Body of pancreas (tissue), 4 donors: ENCODE data around the gene C3orf49. TPM values are rescaled to one million over a fixed set of nuclear protein-coding genes. Genes with fewer than 3 reads are reported as not detected.

Experiments used
- ATAC-seq: fragments of 150-250 bp; one replicate; pipeline ENCODE4 v1.9.1; 2016
- DNase-seq, 4 donors: peaks; one replicate each; pipeline ENCODE4 v3.0.0-alpha.2; 2019
- H3K27ac ChIP-seq, 4 donors: fragments of 200-600 bp; sonication (generic); 1 replicate in 3 of 4; 2 replicates in 1 of 4; pipeline versions ENCODE4 v1.5.1 to v1.6.1; 2016 to 2019; ENCODE audit warnings: mild to moderate bottlenecking in 1 of 4, mixed read lengths in 1 of 4, moderate library complexity in 1 of 4
- H3K27me3 ChIP-seq, 2 donors: fragments of 200-600 bp; sonication (generic); one replicate each; pipeline ENCODE4 v1.6.0; 2016; ENCODE audit warnings: mild to moderate bottlenecking in 1 of 2
- H3K36me3 ChIP-seq, 2 donors: fragments of 200-600 bp; sonication (generic); replicated peaks in 1 of 2; 2 replicates each; pipeline ENCODE4 v1.5.1; 2016; ENCODE audit warnings: low read depth in 2 of 2; ENCODE audit not compliant: insufficient read depth in 1 of 2
- H3K4me1 ChIP-seq: fragments of 200-600 bp; sonication (generic); one replicate; pipeline ENCODE4 v1.6.0; 2016
- H3K4me3 ChIP-seq, 2 donors: fragments of 200-600 bp; sonication (generic); 1 replicate in 1 of 2; 2 replicates in 1 of 2; pipeline ENCODE4 v1.5.1; 2016 to 2019
- H3K9me3 ChIP-seq, 3 donors: fragments of 200-600 bp; sonication (generic); 1 replicate in 2 of 3; 2 replicates in 1 of 3; pipeline ENCODE4 v1.5.1; 2016
- CTCF ChIP-seq, 7 experiments: fragments of 450-650 bp in 4 of 7; fragments of 200-600 bp in 3 of 7; sonication (generic) in 3 of 7; IDR thresholded peaks; one replicate each; pipeline ENCODE4 v1.5.1; 2016 to 2019; ENCODE audit warnings: antibody characterized with exemption in 7 of 7
- POLR2A ChIP-seq, 3 donors: fragments of 450-650 bp; IDR thresholded peaks; one replicate each; pipeline ENCODE4 v1.6.1; 2016; ENCODE audit warnings: antibody characterized with exemption in 3 of 3, mild to moderate bottlenecking in 2 of 3
- whole genome bisulfite sequencing, 2 donors: methylation state at CpG; one replicate each; pipeline ENCODE4 v1.1.5; 2017; 5-methylcytosine and 5-hydroxymethylcytosine counted together
- intact Hi-C: fragments of 100-400 bp; cut with DNase I; formaldehyde crosslinking; loops from one replicate; pipeline ENCODE4 v1.15.1; 2023
- total RNA-seq, 2 donors: library from RNA; depleted of rRNA; stranded (reverse); fragments of >200 nt; gene quantifications; one replicate each; pipeline ENCODE4 v1.1.0, GENCODE V29; 2016

Gene C3orf49
- total RNA-seq, 2 donors from 2014 or later, result not detected

GRCh38 chr3:63798544-63798943, 20.6 kb upstream of the C3orf49 start:
- H3K4me3 ChIP-seq, result no peak overlapping the region
- intact Hi-C loops, result no loop called here
- H3K27ac ChIP-seq, result no peak overlapping the region
- no peak for ATAC-seq
- no peak for DNase-seq
- H3K27me3 ChIP-seq, result no peaks in the 10 kb centered on the region
- TF ChIP-seq CTCF (IDR thresholded peaks at IDR 0.05), result no peak
- TF ChIP-seq POLR2A (IDR thresholded peaks at IDR 0.05), result no peak
- no peaks in the 10 kb centered on the region for H3K4me1 ChIP-seq
- 85 to 89% methylated on average over 2 of the region's 2 CpGs for WGBS, 2 donors
- no peaks in the 10 kb centered on the region for H3K9me3 ChIP-seq
- no peaks in the 10 kb centered on the region for H3K36me3 ChIP-seq

- Histone ChIP-seq H3K27ac (no peak overlapping the region), H3K27me3 (no peaks in the 10 kb centered on the region), H3K36me3 (no peaks in the 10 kb centered on the region), H3K9me3 (no peaks in the 10 kb centered on the region), H3K4me1 (no peaks in the 10 kb centered on the region), H3K4me3 (no peak overlapping the region)
- DNase-seq (no peak), ATAC-seq (no peak)
- intact Hi-C loops, result no loop called here
- 87 to 93% methylated on average over 2 of the region's 2 CpGs for WGBS, 2 donors
- no peak for TF ChIP-seq CTCF (IDR thresholded peaks at IDR 0.05)
- no peak for TF ChIP-seq POLR2A (IDR thresholded peaks at IDR 0.05)
Measured at GRCh38 chr3:63798949-63799348, 20.1 kb upstream of the C3orf49 start.

DNA sequence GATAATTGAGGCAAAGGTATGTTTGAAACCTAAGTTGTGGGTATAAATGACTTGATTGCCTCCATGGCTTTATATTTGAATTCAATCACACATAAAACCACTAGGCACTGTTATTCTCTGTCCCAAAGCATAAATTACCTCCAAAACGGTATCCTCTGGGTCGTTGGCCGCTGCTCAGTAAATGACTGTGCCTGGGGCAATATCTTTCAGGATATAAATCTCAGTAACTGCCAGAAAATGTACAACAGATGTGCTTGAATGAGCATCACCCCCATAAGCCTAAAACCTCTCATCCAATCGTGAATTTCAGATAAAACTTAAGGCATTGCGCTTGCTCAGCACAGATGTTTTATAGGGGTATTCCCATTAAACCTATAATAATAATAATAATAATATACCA, 19.0 kb upstream of the C3orf49 start:
- Histone ChIP-seq H3K4me3 (no peak overlapping the region), H3K27ac (no peak overlapping the region), H3K36me3 (no peaks in the 10 kb centered on the region), H3K4me1 (no peaks in the 10 kb centered on the region), H3K9me3 (no peaks in the 10 kb centered on the region), H3K27me3 (no peaks in the 10 kb centered on the region)
- 75 to 82% methylated on average over 5 of the region's 5 CpGs for WGBS, 2 donors
- ATAC-seq, result no peak
- DNase-seq, result no peak
- TF ChIP-seq CTCF (IDR thresholded peaks at IDR 0.05), result no peak
- no peak for TF ChIP-seq POLR2A (IDR thresholded peaks at IDR 0.05)
- intact Hi-C loops, result no loop called here

GRCh38 chr3:63803911-63804310, 15.2 kb upstream of the C3orf49 start:
- H3K36me3 ChIP-seq, result no peaks in the 10 kb centered on the region
- TF ChIP-seq POLR2A (IDR thresholded peaks at IDR 0.05) (no peak), CTCF (IDR thresholded peaks at IDR 0.05) (no peak)
- no peaks in the 10 kb centered on the region for H3K9me3 ChIP-seq
- no peak for ATAC-seq
- no peak overlapping the region for H3K4me3 ChIP-seq
- 92 to 96% methylated on average over 5 of the region's 5 CpGs for WGBS, 2 donors
- H3K4me1 ChIP-seq, result no peaks in the 10 kb centered on the region
- intact Hi-C loops, result no loop called here
- DNase-seq, result no peak
- no peaks in the 10 kb centered on the region for H3K27me3 ChIP-seq
- H3K27ac ChIP-seq, result no peak overlapping the region

DNA sequence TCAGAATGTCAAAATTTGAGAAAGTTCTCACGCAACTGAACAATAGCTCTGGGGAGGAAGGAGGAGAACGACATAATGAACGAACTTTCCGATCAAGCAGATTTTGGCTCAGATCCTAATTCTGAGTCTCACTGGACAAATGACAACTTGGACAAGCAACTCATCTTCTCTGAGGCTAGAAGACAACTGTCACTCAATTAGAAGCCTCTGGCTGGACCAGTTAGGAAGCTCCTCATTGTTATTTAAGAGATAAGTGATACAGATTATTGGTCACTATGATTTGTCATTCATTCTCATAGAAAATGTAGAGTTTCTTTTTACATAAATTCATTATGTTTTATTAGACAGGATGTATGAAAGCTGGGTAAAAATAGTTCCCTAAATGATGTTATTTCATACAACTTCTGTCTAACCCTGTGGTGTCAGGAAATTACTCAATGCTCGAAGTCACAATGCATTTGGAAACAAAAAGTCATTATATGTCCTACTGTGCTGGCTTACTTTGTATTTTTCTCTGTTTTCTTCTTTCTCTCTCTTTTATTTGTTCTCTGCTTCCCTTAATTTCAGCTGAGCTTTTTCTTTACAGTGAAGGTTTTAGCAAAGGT, 11.0 kb upstream of the C3orf49 start:
- TF ChIP-seq POLR2A (IDR thresholded peaks at IDR 0.05), result no peak
- no peak for TF ChIP-seq CTCF (IDR thresholded peaks at IDR 0.05)
- 62 to 83% methylated on average over 5 of the region's 5 CpGs for WGBS, 2 donors
- Histone ChIP-seq H3K27ac (no peak overlapping the region), H3K27me3 (no peaks in the 10 kb centered on the region), H3K9me3 (no peaks in the 10 kb centered on the region), H3K36me3 (no peaks in the 10 kb centered on the region), H3K4me3 (no peak overlapping the region), H3K4me1 (no peaks in the 10 kb centered on the region)
- ATAC-seq (no peak), DNase-seq (no peak)
- intact Hi-C loops, result no loop called here
